Vagina (tissue), 2 donors: Measurements from ENCODE around the gene BTBD3.

ENCODE experiments used
- CTCF ChIP-seq, 3 experiments: fragments of 450-650 bp in 2 of 3; fragments of 200-600 bp in 1 of 3; sonication (generic) in 1 of 3; IDR thresholded peaks; one replicate each; pipeline ENCODE4 v1.5.1; 2017 to 2019; ENCODE audit warnings: antibody characterized with exemption in 3 of 3, mild to moderate bottlenecking in 2 of 3, moderate library complexity in 2 of 3
- POLR2A ChIP-seq, 2 donors: fragments of 450-650 bp; IDR thresholded peaks; one replicate each; pipeline ENCODE4 v1.6.1; 2017; ENCODE audit warnings: antibody characterized with exemption in 2 of 2, mild to moderate bottlenecking in 2 of 2, moderate library complexity in 2 of 2
- POLR2AphosphoS5 ChIP-seq, 2 donors: sonication (generic); formaldehyde crosslinking; IDR thresholded peaks; one replicate each; pipeline ENCODE4 v1.9.0; 2017; ENCODE audit warnings: antibody characterized with exemption in 2 of 2, mild to moderate bottlenecking in 2 of 2, low read depth in 1 of 2; ENCODE audit not compliant: insufficient read depth in 1 of 2

- no peak for TF ChIP-seq CTCF (IDR thresholded peaks at IDR 0.05)
- TF ChIP-seq POLR2AphosphoS5 (IDR thresholded peaks at IDR 0.05; ENCODE audit: insufficient read depth in 1 of 2, low read depth in 1 of 2), result peak in 1 of 2 donors; percentile 22
- TF ChIP-seq POLR2A (IDR thresholded peaks at IDR 0.05), result peak in 1 of 2 donors; percentile 68
Measured at GRCh38 chr20:11890331-11891076, 27.2 kb upstream of the BTBD3 start.
